ENCODE data around the gene SMYD3.

- no peak for TF ChIP-seq EZH2phosphoT487 (IDR thresholded peaks at IDR 0.05; ENCODE audit: borderline replicate concordance, low read length)
- no peak for TF ChIP-seq CTCF (IDR thresholded peaks at IDR 0.05; ENCODE audit: low read depth, low read length, poor library complexity, severe bottlenecking)
Measured at GRCh38 chr1:246317332-246318035, 189.6 kb downstream of the SMYD3 start.

Data from DOHH2 (cell line).